Smooth muscle cell (in vitro differentiated cells): ENCODE data around the gene SLC25A38. TPM values are rescaled to one million over a fixed set of nuclear protein-coding genes. Genes with fewer than 3 reads are reported as not detected.
"Not testable (repeated sequence)": the region's sequence is repeated elsewhere in the genome, so short reads cannot be mapped to it uniquely, and the experiment has no call there.

Experiments
- DNase-seq: peaks from one replicate; lab custom pipeline; 2025; ENCODE audit not compliant: unreplicated experiment; lab: John Stamatoyannopoulos, UW
- H2AFZ ChIP-seq: fragments of 200-600 bp; sonication (generic); 2 replicates; pipeline ENCODE4 v1.6.0; 2016; ENCODE audit warnings: antibody characterized with exemption, low read depth, mild to moderate bottlenecking
- H3F3A ChIP-seq: fragments of 200-600 bp; sonication (generic); 2 replicates; pipeline ENCODE4 v1.6.0; 2017; ENCODE audit warnings: antibody characterized with exemption, low read depth
- H3K27ac ChIP-seq: fragments of 200-600 bp; sonication (generic); 2 replicates; pipeline ENCODE4 v1.5.1; 2016; ENCODE audit warnings: low read depth, mild to moderate bottlenecking
- H3K27me3 ChIP-seq: fragments of 200-600 bp; sonication (generic); 2 replicates; pipeline ENCODE4 v1.6.1; 2016; ENCODE audit warnings: low read depth, mild to moderate bottlenecking
- H3K36me3 ChIP-seq: fragments of 200-600 bp; sonication (generic); 2 replicates; pipeline ENCODE4 v1.5.1; 2016; ENCODE audit warnings: low read depth
- H3K4me1 ChIP-seq: fragments of 200-600 bp; sonication (generic); 2 replicates; pipeline ENCODE4 v1.5.1; 2016; ENCODE audit warnings: low read depth
- H3K4me2 ChIP-seq: fragments of 200-600 bp; sonication (generic); 2 replicates; pipeline ENCODE4 v1.6.0; 2016; ENCODE audit warnings: mild to moderate bottlenecking
- H3K4me3 ChIP-seq: fragments of 200-600 bp; sonication (generic); 2 replicates; pipeline ENCODE4 v1.5.1; 2016; ENCODE audit warnings: mild to moderate bottlenecking
- H3K79me2 ChIP-seq: fragments of 200-600 bp; sonication (generic); 2 replicates; pipeline ENCODE4 v1.6.0; 2016; ENCODE audit warnings: low read depth, mild to moderate bottlenecking
- H3K9ac ChIP-seq: fragments of 200-600 bp; sonication (generic); 2 replicates; pipeline ENCODE4 v1.6.0; 2016; ENCODE audit warnings: low read depth
- H3K9me3 ChIP-seq: fragments of 200-600 bp; sonication (generic); replicated peaks from 2 replicates; pipeline ENCODE4 v1.5.1; 2016; ENCODE audit warnings: low read depth
- H4K20me1 ChIP-seq: fragments of 200-600 bp; sonication (generic); 2 replicates; pipeline ENCODE4 v1.6.0; 2016; ENCODE audit warnings: low read depth
- CTCF ChIP-seq: fragments of 200-600 bp; sonication (generic); IDR thresholded peaks from 2 replicates; pipeline ENCODE4 v1.5.1; 2017; ENCODE audit warnings: borderline replicate concordance, mild to moderate bottlenecking, antibody characterized with exemption; ENCODE audit not compliant: insufficient read depth, poor library complexity, severe bottlenecking
- WGBS: methylation state at CpG from one replicate; pipeline ENCODE4 v1.1.7; 2016; ENCODE audit warnings: low lambda C conversion rate; 5-methylcytosine and 5-hydroxymethylcytosine counted together
- polyA plus RNA-seq: library from polyadenylated mRNA; unstranded; fragments of >200 nt; fragmentation: Nextera tagmentation; extraction: Ambion mirVana; gene quantifications from 2 replicates; pipeline ENCODE4 v1.2.1, GENCODE V29; 2016
- total RNA-seq: library from RNA; depleted of rRNA; stranded (reverse); fragments of >200 nt; gene quantifications from 2 replicates; pipeline ENCODE4 v1.2.3, GENCODE V29; 2014

The SLC25A38 gene
- total and polyA plus RNA-seq, 2 experiments from 2014 or later: 19.1 to 22.2 TPM

GRCh38 chr3:39415983-39416382, 32.8 kb downstream of the SLC25A38 start:
- peaks cover 36% of the 10 kb centered on the region for H3F3A ChIP-seq
- H3K9ac ChIP-seq: no peak overlapping the region
- no peak for TF ChIP-seq CTCF
- no peak for DNase-seq
- no peaks in the 10 kb centered on the region for H3K4me1 ChIP-seq
- WGBS: 100% methylated on average over 1 of the region's 1 CpG
- no peak overlapping the region for H3K4me3 ChIP-seq
- no peaks in the 10 kb centered on the region for H3K9me3 ChIP-seq
- no peak overlapping the region for H3K4me2 ChIP-seq
- peaks cover 25% of the 10 kb centered on the region for H4K20me1 ChIP-seq
- H3K79me2 ChIP-seq: no peaks in the 10 kb centered on the region
- no peaks in the 10 kb centered on the region for H3K27me3 ChIP-seq
- peaks cover 7% of the 10 kb centered on the region for H3K36me3 ChIP-seq
- H3K27ac ChIP-seq: no peak overlapping the region
- H2AFZ ChIP-seq: no peak overlapping the region

- H3K4me3 ChIP-seq, H3K36me3 ChIP-seq, DNase-seq, H3K27ac ChIP-seq, H3K79me2 ChIP-seq, H2AFZ ChIP-seq, H3K9ac ChIP-seq, H3K9me3 ChIP-seq, H3K4me1 ChIP-seq, H3K4me2 ChIP-seq, H3K27me3 ChIP-seq: not testable (repeated sequence)
- Histone ChIP-seq H4K20me1 (peaks cover 15% of the 10 kb centered on the region), H3F3A (peaks cover 26% of the 10 kb centered on the region)
- 57% methylated on average over 3 of the region's 3 CpGs for WGBS
Observed at GRCh38 chr3:39416998-39417397, 33.8 kb downstream of the SLC25A38 start.

GRCh38 chr3:39418556-39419225, 35.5 kb downstream of the SLC25A38 start:
- not testable (repeated sequence) for H4K20me1 ChIP-seq, H3K4me1 ChIP-seq, H3K27ac ChIP-seq, H3K4me2 ChIP-seq, H3K36me3 ChIP-seq, H2AFZ ChIP-seq, H3K27me3 ChIP-seq, H3K9me3 ChIP-seq, DNase-seq, H3K9ac ChIP-seq, H3K79me2 ChIP-seq, H3K4me3 ChIP-seq
- peaks cover 13% of the 10 kb centered on the region for H3F3A ChIP-seq
- 35% methylated on average over 14 of the region's 14 CpGs for WGBS

- Histone ChIP-seq H2AFZ (no peak overlapping the region), H3F3A (peaks cover 2% of the 10 kb centered on the region), H3K9ac (no peak overlapping the region), H3K27me3 (no peaks in the 10 kb centered on the region), H3K9me3 (no peaks in the 10 kb centered on the region), H3K79me2 (no peaks in the 10 kb centered on the region), H3K4me3 (no peak overlapping the region), H4K20me1 (no peaks in the 10 kb centered on the region), H3K4me1 (no peaks in the 10 kb centered on the region), H3K36me3 (no peaks in the 10 kb centered on the region), H3K4me2 (no peak overlapping the region), H3K27ac (no peak overlapping the region)
- no peak for TF ChIP-seq CTCF
- WGBS: 85% methylated on average over 2 of the region's 2 CpGs
- DNase-seq: no peak
Observed at GRCh38 chr3:39419742-39420315, 36.7 kb downstream of the SLC25A38 start.
